Astrocyte (in vitro differentiated cells and primary cell): ENCODE data around the gene LYST. TPM values are rescaled to one million over a fixed set of nuclear protein-coding genes. Genes with fewer than 3 reads are reported as not detected.

Source experiments
- DNase-seq: peaks from one replicate; pipeline ENCODE4 v3.0.0-alpha.2; 2010; ENCODE audit warnings: low read depth
- FAIRE-seq: peaks from 2 replicates; lab custom pipeline; 2011; peaks lifted over from hg19 to GRCh38; lab: Jason Lieb, UNC
- H2AFZ ChIP-seq: 2 replicates; pipeline ENCODE4 v1.6.0; 2012; ENCODE audit warnings: low read depth, low read length, inconsistent platforms
- H3K27ac ChIP-seq: 2 replicates; pipeline ENCODE4 v1.5.1; 2011; ENCODE audit warnings: low read depth, low read length, inconsistent platforms
- H3K27me3 ChIP-seq: 2 replicates; pipeline ENCODE4 v1.6.0; 2011; ENCODE audit warnings: low read length, inconsistent platforms; ENCODE audit not compliant: insufficient read depth
- H3K36me3 ChIP-seq: 2 replicates; pipeline ENCODE4 v1.5.1; 2011; ENCODE audit warnings: low read length, inconsistent platforms; ENCODE audit not compliant: insufficient read depth
- H3K4me1 ChIP-seq: 2 replicates; pipeline ENCODE4 v1.5.1; 2011; ENCODE audit warnings: low read length, inconsistent platforms; ENCODE audit not compliant: insufficient read depth
- H3K4me2 ChIP-seq: 2 replicates; pipeline ENCODE4 v1.6.0; 2012; ENCODE audit warnings: low read length, inconsistent platforms
- H3K4me3 ChIP-seq: 2 replicates; pipeline ENCODE4 v1.5.1; 2011; ENCODE audit warnings: low read depth, mild to moderate bottlenecking, low read length, inconsistent platforms; ENCODE audit not compliant: insufficient read depth
- H3K79me2 ChIP-seq: 2 replicates; pipeline ENCODE4 v1.6.0; 2012; ENCODE audit warnings: mild to moderate bottlenecking, low read length, inconsistent platforms; ENCODE audit not compliant: insufficient read depth
- H3K9ac ChIP-seq: 2 replicates; pipeline ENCODE4 v1.6.0; 2012; ENCODE audit warnings: mild to moderate bottlenecking, low read length, inconsistent platforms
- H3K9me3 ChIP-seq: 2 replicates; pipeline ENCODE4 v1.5.1; 2012; ENCODE audit warnings: low read depth, mild to moderate bottlenecking, low read length, inconsistent platforms; ENCODE audit not compliant: insufficient read depth
- H4K20me1 ChIP-seq: 2 replicates; pipeline ENCODE4 v1.6.0; 2012; ENCODE audit warnings: low read length, inconsistent platforms; ENCODE audit not compliant: insufficient read depth
- H3K27ac Mint-ChIP-seq: one replicate; pipeline ENCODE4 v1.8.0; 2021; ENCODE audit warnings: mild to moderate bottlenecking, mixed read lengths; ENCODE audit not compliant: unreplicated experiment
- H3K27me3 Mint-ChIP-seq: one replicate; pipeline ENCODE4 v1.8.0; 2021; ENCODE audit warnings: low read depth, mixed read lengths; ENCODE audit not compliant: unreplicated experiment
- H3K36me3 Mint-ChIP-seq: one replicate; pipeline ENCODE4 v1.8.0; 2021; ENCODE audit warnings: low read depth, mixed read lengths; ENCODE audit not compliant: unreplicated experiment
- H3K4me1 Mint-ChIP-seq: one replicate; pipeline ENCODE4 v1.8.0; 2021; ENCODE audit warnings: low read depth, mixed read lengths; ENCODE audit not compliant: unreplicated experiment
- H3K4me3 Mint-ChIP-seq: one replicate; pipeline ENCODE4 v1.8.0; 2021; ENCODE audit warnings: mild to moderate bottlenecking, moderate library complexity, mixed read lengths; ENCODE audit not compliant: unreplicated experiment
- H3K9me3 Mint-ChIP-seq: one replicate; pipeline ENCODE4 v1.8.0; 2021; ENCODE audit warnings: mild to moderate bottlenecking, mixed read lengths; ENCODE audit not compliant: unreplicated experiment
- EZH2 ChIP-seq: IDR thresholded peaks from 2 replicates; pipeline ENCODE4 v1.6.1; 2012; ENCODE audit warnings: mild to moderate bottlenecking, low read length, inconsistent platforms; ENCODE audit not compliant: insufficient read depth
- total RNA-seq: library from RNA; stranded (reverse); gene quantifications from 2 replicates; pipeline ENCODE4 v1.2.1, GENCODE V29; 2021
- TF ChIP-seq, protein P1 (sequence below): IDR thresholded peaks from 2 replicates; pipeline ENCODE4 v1.5.1; 2011; ENCODE audit warnings: low read depth, mild to moderate bottlenecking, inconsistent platforms, low read length, moderate library complexity; ENCODE audit not compliant: insufficient read depth

Gene LYST
- total RNA-seq, 1 donor from 2014 or later, result 15.7 TPM

DNA sequence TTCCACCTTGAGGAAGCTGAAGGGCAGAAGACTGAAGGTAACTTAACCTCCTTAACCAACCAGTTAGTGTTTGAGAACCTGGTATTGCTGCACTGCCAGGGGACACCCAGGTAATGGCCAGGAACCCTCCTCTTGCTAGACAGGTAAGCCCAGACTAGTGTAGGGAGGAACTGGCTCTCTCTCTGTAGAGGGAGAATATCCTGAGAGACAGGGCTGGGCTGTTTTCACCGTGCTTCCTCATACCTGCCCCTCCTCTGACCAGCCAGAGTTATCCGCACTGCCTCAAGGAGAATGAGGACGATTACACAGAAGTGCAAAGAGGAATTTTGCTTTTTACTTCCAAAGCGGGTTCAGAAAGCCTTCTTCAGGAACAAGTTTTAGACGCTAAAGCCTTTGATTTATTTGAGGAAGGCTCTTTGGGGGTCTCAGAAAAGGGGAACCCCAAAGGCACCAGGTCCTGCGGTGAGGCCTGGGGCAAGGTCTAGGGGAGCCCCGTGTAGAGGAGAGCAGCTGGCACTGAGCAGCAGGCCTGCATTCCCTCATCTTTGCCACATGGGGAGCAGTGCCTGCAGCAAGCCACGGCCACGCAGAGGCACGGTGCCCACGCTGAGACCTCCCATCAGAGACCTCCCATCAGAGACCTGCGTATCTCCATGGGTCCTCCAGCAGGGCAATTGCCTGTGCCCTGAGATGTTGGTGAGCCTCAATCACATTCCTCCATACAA is 230.6 kb downstream of the LYST start:
- FAIRE-seq (no peak), DNase-seq (no peak)
- Histone ChIP-seq H3K4me3 (no peak overlapping the region), H3K9ac (no peak overlapping the region), H3K9me3 (no peaks in the 10 kb centered on the region), H3K27me3 (no peaks in the 10 kb centered on the region), H3K4me1 (peaks cover 13% of the 10 kb centered on the region), H3K4me2 (no peak overlapping the region), H2AFZ (no peak overlapping the region), H3K27ac (no peak overlapping the region), H3K79me2 (no peaks in the 10 kb centered on the region), H3K36me3 (no peaks in the 10 kb centered on the region), H4K20me1 (no peaks in the 10 kb centered on the region)
- H3K27me3 Mint-ChIP-seq, result peaks cover 12% of the 10 kb centered on the region
- no peaks in the 10 kb centered on the region for H3K36me3 Mint-ChIP-seq
- no peak for TF ChIP-seq EZH2
- TF ChIP-seq, protein P1, sequence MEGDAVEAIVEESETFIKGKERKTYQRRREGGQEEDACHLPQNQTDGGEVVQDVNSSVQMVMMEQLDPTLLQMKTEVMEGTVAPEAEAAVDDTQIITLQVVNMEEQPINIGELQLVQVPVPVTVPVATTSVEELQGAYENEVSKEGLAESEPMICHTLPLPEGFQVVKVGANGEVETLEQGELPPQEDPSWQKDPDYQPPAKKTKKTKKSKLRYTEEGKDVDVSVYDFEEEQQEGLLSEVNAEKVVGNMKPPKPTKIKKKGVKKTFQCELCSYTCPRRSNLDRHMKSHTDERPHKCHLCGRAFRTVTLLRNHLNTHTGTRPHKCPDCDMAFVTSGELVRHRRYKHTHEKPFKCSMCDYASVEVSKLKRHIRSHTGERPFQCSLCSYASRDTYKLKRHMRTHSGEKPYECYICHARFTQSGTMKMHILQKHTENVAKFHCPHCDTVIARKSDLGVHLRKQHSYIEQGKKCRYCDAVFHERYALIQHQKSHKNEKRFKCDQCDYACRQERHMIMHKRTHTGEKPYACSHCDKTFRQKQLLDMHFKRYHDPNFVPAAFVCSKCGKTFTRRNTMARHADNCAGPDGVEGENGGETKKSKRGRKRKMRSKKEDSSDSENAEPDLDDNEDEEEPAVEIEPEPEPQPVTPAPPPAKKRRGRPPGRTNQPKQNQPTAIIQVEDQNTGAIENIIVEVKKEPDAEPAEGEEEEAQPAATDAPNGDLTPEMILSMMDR, result no peak
- peaks cover 12% of the 10 kb centered on the region for H3K4me1 Mint-ChIP-seq
- H3K9me3 Mint-ChIP-seq, result no peaks in the 10 kb centered on the region
- H3K4me3 Mint-ChIP-seq, result no peak overlapping the region
- H3K27ac Mint-ChIP-seq, result no peak overlapping the region

- Mint-ChIP-seq H3K4me1 (peaks cover 12% of the 10 kb centered on the region), H3K4me3 (peak overlapping the region; percentile 22), H3K27me3 (peaks cover 7% of the 10 kb centered on the region), H3K9me3 (no peaks in the 10 kb centered on the region), H3K27ac (no peak overlapping the region), H3K36me3 (no peaks in the 10 kb centered on the region)
- no peak for TF ChIP-seq EZH2
- TF ChIP-seq, protein P1, result no peak
- Histone ChIP-seq H3K36me3 (no peaks in the 10 kb centered on the region), H3K27me3 (no peaks in the 10 kb centered on the region), H3K4me1 (peaks cover 13% of the 10 kb centered on the region), H3K27ac (peak overlapping the region; percentile 8), H3K4me2 (peak overlapping the region; percentile 84), H3K9ac (peak overlapping the region; percentile 57), H2AFZ (peak overlapping the region; percentile 7), H3K4me3 (peak overlapping the region; percentile 56), H3K9me3 (no peaks in the 10 kb centered on the region), H4K20me1 (no peaks in the 10 kb centered on the region), H3K79me2 (no peaks in the 10 kb centered on the region)
- DNase-seq, result peak; percentile 74
- FAIRE-seq, result no peak
Observed at GRCh38 chr1:235632506-235633401, 234.0 kb downstream of the LYST start.
